Measurements from ENCODE around the gene EIF2B5.

GRCh38 chr3:184110316-184110725 is 24.8 kb upstream of the EIF2B5 start:
- TF ChIP-seq, protein P1, sequence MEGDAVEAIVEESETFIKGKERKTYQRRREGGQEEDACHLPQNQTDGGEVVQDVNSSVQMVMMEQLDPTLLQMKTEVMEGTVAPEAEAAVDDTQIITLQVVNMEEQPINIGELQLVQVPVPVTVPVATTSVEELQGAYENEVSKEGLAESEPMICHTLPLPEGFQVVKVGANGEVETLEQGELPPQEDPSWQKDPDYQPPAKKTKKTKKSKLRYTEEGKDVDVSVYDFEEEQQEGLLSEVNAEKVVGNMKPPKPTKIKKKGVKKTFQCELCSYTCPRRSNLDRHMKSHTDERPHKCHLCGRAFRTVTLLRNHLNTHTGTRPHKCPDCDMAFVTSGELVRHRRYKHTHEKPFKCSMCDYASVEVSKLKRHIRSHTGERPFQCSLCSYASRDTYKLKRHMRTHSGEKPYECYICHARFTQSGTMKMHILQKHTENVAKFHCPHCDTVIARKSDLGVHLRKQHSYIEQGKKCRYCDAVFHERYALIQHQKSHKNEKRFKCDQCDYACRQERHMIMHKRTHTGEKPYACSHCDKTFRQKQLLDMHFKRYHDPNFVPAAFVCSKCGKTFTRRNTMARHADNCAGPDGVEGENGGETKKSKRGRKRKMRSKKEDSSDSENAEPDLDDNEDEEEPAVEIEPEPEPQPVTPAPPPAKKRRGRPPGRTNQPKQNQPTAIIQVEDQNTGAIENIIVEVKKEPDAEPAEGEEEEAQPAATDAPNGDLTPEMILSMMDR (conservative IDR thresholded peaks at IDR 0.05; ENCODE audit: low read length): no peak
- no peak for TF ChIP-seq EZH2phosphoT487 (IDR thresholded peaks at IDR 0.05; ENCODE audit: borderline replicate concordance)

Data from Loucy (cell line).